Neural progenitor cell (in vitro differentiated cells): Measurements from ENCODE around the gene ALDH8A1. TPM values are rescaled to one million over a fixed set of nuclear protein-coding genes. Genes with fewer than 3 reads are reported as not detected.

Experiments used
- DNase-seq: peaks from one replicate; pipeline ENCODE4 v3.0.0-alpha.2; 2016; ENCODE audit warnings: low spot score
- H2AFZ ChIP-seq: fragments of 200-600 bp; sonication (generic); replicated peaks from 2 replicates; pipeline ENCODE4 v1.6.1; 2016; ENCODE audit warnings: antibody characterized with exemption
- H3F3A ChIP-seq: fragments of 200-600 bp; sonication (generic); 2 replicates; pipeline ENCODE4 v1.6.1; 2016; ENCODE audit warnings: antibody characterized with exemption, low read depth
- H3K27ac ChIP-seq: fragments of 200-600 bp; sonication (generic); 2 replicates; pipeline ENCODE4 v1.5.1; 2016; ENCODE audit warnings: mild to moderate bottlenecking
- H3K27me3 ChIP-seq: fragments of 200-600 bp; sonication (generic); 2 replicates; pipeline ENCODE4 v1.6.1; 2016; ENCODE audit warnings: mild to moderate bottlenecking, moderate library complexity
- H3K36me3 ChIP-seq: fragments of 200-600 bp; sonication (generic); 2 replicates; pipeline ENCODE4 v1.5.1; 2016
- H3K4me1 ChIP-seq: fragments of 200-600 bp; sonication (generic); 2 replicates; pipeline ENCODE4 v1.6.1; 2016; ENCODE audit warnings: mixed run types
- H3K4me2 ChIP-seq: fragments of 200-600 bp; sonication (generic); 2 replicates; pipeline ENCODE4 v1.6.1; 2016
- H3K4me3 ChIP-seq: fragments of 200-600 bp; sonication (generic); 2 replicates; pipeline ENCODE4 v1.5.1; 2016
- H3K79me2 ChIP-seq: fragments of 200-600 bp; sonication (generic); 2 replicates; pipeline ENCODE4 v1.6.1; 2016; ENCODE audit warnings: low read depth
- H3K9ac ChIP-seq: fragments of 200-600 bp; sonication (generic); 2 replicates; pipeline ENCODE4 v1.6.1; 2016
- H3K9me3 ChIP-seq: fragments of 200-600 bp; sonication (generic); 2 replicates; pipeline ENCODE4 v1.5.1; 2016; ENCODE audit warnings: low read depth
- H4K20me1 ChIP-seq: fragments of 200-600 bp; sonication (generic); 2 replicates; pipeline ENCODE4 v1.6.1; 2016; ENCODE audit warnings: low read depth
- H3K27ac Mint-ChIP-seq: 3 replicates; pipeline ENCODE4 v1.8.0; 2021; ENCODE audit warnings: mixed read lengths
- H3K27me3 Mint-ChIP-seq: 2 replicates; pipeline ENCODE4 v1.8.0; 2022; ENCODE audit warnings: low read depth, mild to moderate bottlenecking, inconsistent platforms, moderate library complexity, mixed read lengths; ENCODE audit not compliant: insufficient read depth
- H3K36me3 Mint-ChIP-seq: 3 replicates; pipeline ENCODE4 v1.8.0; 2021; ENCODE audit warnings: mixed read lengths
- H3K4me1 Mint-ChIP-seq: 3 replicates; pipeline ENCODE4 v1.8.0; 2021; ENCODE audit warnings: mixed read lengths
- H3K4me3 Mint-ChIP-seq: 3 replicates; pipeline ENCODE4 v1.8.0; 2021; ENCODE audit warnings: mild to moderate bottlenecking, moderate library complexity, mixed read lengths
- H3K9me3 Mint-ChIP-seq: 3 replicates; pipeline ENCODE4 v1.8.0; 2020; ENCODE audit warnings: mixed read lengths
- CTCF ChIP-seq: fragments of 200-600 bp; sonication (generic); IDR thresholded peaks from 2 replicates; pipeline ENCODE4 v1.5.1; 2017; ENCODE audit warnings: antibody characterized with exemption, mild to moderate bottlenecking
- EZH2 ChIP-seq: fragments of 200-600 bp; sonication (generic); IDR thresholded peaks from 2 replicates; pipeline ENCODE4 v1.6.1; 2017; ENCODE audit warnings: antibody characterized with exemption, mild to moderate bottlenecking, moderate library complexity
- EZH2phosphoT487 ChIP-seq: fragments of 200-600 bp; sonication (generic); IDR thresholded peaks from 2 replicates; pipeline ENCODE4 v1.6.1; 2017; ENCODE audit warnings: antibody characterized with exemption
- total RNA-seq: library from RNA; depleted of rRNA; stranded (reverse); fragments of >200 nt; gene quantifications from 2 replicates; pipeline ENCODE4 v1.2.3, GENCODE V29; 2015; ENCODE audit warnings: low replicate concordance

Gene ALDH8A1
- total RNA-seq, 1 donor from 2014 or later: not detected

GRCh38 chr6:134880487-134881190 lies 69.3 kb downstream of the ALDH8A1 start:
- Histone ChIP-seq H3K4me1 (no peaks in the 10 kb centered on the region), H3K9ac (no peak overlapping the region), H3K4me2 (no peak overlapping the region), H3K79me2 (no peaks in the 10 kb centered on the region), H3K9me3 (no peaks in the 10 kb centered on the region), H3F3A (no peaks in the 10 kb centered on the region), H2AFZ (no peak overlapping the region), H3K36me3 (no peaks in the 10 kb centered on the region), H3K27me3 (no peaks in the 10 kb centered on the region), H4K20me1 (no peaks in the 10 kb centered on the region), H3K27ac (no peak overlapping the region), H3K4me3 (no peak overlapping the region)
- Mint-ChIP-seq H3K36me3 (no peaks in the 10 kb centered on the region), H3K27me3 (peaks cover 4% of the 10 kb centered on the region), H3K9me3 (peaks cover 4% of the 10 kb centered on the region), H3K4me3 (no peak overlapping the region), H3K4me1 (no peaks in the 10 kb centered on the region), H3K27ac (no peak overlapping the region)
- no peak for TF ChIP-seq EZH2phosphoT487
- no peak for TF ChIP-seq EZH2
- TF ChIP-seq CTCF: no peak
- DNase-seq: no peak

GRCh38 chr6:134878136-134878535 lies 71.8 kb downstream of the ALDH8A1 start:
- Histone ChIP-seq H3K27me3 (no peaks in the 10 kb centered on the region), H3K4me2 (no peak overlapping the region), H3F3A (no peaks in the 10 kb centered on the region), H3K4me3 (no peak overlapping the region), H4K20me1 (no peaks in the 10 kb centered on the region), H3K79me2 (no peaks in the 10 kb centered on the region), H3K4me1 (no peaks in the 10 kb centered on the region), H3K27ac (no peak overlapping the region), H3K9me3 (no peaks in the 10 kb centered on the region), H2AFZ (no peak overlapping the region), H3K9ac (no peak overlapping the region), H3K36me3 (no peaks in the 10 kb centered on the region)
- no peaks in the 10 kb centered on the region for H3K4me1 Mint-ChIP-seq
- no peak overlapping the region for H3K4me3 Mint-ChIP-seq
- TF ChIP-seq CTCF: no peak
- TF ChIP-seq EZH2phosphoT487: no peak
- TF ChIP-seq EZH2: no peak
- no peak overlapping the region for H3K27ac Mint-ChIP-seq
- no peak for DNase-seq
- H3K27me3 Mint-ChIP-seq: peaks cover 8% of the 10 kb centered on the region
- H3K36me3 Mint-ChIP-seq: no peaks in the 10 kb centered on the region
- peaks cover 22% of the 10 kb centered on the region for H3K9me3 Mint-ChIP-seq

- H3K36me3 Mint-ChIP-seq: no peaks in the 10 kb centered on the region
- DNase-seq: no peak
Measured at GRCh38 chr6:134875367-134875766, 74.5 kb downstream of the ALDH8A1 start.

More at GRCh38 chr6:134875367-134875766, 74.5 kb downstream of the ALDH8A1 start:
- H3K27ac ChIP-seq: no peak overlapping the region
- H3K9ac ChIP-seq: no peak overlapping the region
- H3K36me3 ChIP-seq: no peaks in the 10 kb centered on the region
- no peaks in the 10 kb centered on the region for H3F3A ChIP-seq
- Mint-ChIP-seq H3K4me1 (no peaks in the 10 kb centered on the region), H3K4me3 (no peak overlapping the region), H3K27ac (no peak overlapping the region), H3K9me3 (peaks cover 24% of the 10 kb centered on the region), H3K27me3 (peaks cover 8% of the 10 kb centered on the region)
- no peak overlapping the region for H3K4me2 ChIP-seq
- no peak for TF ChIP-seq EZH2
- TF ChIP-seq EZH2phosphoT487: no peak
- TF ChIP-seq CTCF: no peak
- no peaks in the 10 kb centered on the region for H4K20me1 ChIP-seq
- H3K4me1 ChIP-seq: no peaks in the 10 kb centered on the region
- no peaks in the 10 kb centered on the region for H3K9me3 ChIP-seq
- no peaks in the 10 kb centered on the region for H3K79me2 ChIP-seq
- no peak overlapping the region for H3K4me3 ChIP-seq
- H3K27me3 ChIP-seq: no peaks in the 10 kb centered on the region
- H2AFZ ChIP-seq: no peak overlapping the region
